B cell (primary cell): ENCODE data around the gene KIF20B. TPM values are rescaled to one million over a fixed set of nuclear protein-coding genes. Genes with fewer than 3 reads are reported as not detected.

Experiments
- ATAC-seq: fragments of 200-7000 bp; cut with Tn5 transposase; one replicate; pipeline ENCODE4 v1.10.0; 2021; ENCODE audit warnings: low read depth, mild to moderate bottlenecking, moderate number of reproducible peaks, moderate library complexity
- CTCF ChIA-PET: fragments of 350-600 bp; sonication (Branson Sonifier 250); formaldehyde crosslinking; loops from one replicate; lab custom pipeline; 2021; ENCODE audit warnings: antibody characterized with exemption, inconsistent platforms; lab: Charles Lee
- POLR2A ChIA-PET: fragments of 350-600 bp; sonication (Branson Sonifier 250); formaldehyde crosslinking; loops from one replicate; lab custom pipeline; 2021; ENCODE audit warnings: antibody characterized with exemption; lab: Charles Lee
- DNase-seq: peaks from one replicate; pipeline ENCODE4 v3.0.0; 2013
- H2AFZ ChIP-seq: 2 replicates; pipeline ENCODE4 v1.6.1; 2012; ENCODE audit warnings: mild to moderate bottlenecking, low read depth, low read length; ENCODE audit not compliant: insufficient read depth, poor library complexity, severe bottlenecking
- H3K27ac ChIP-seq, 2 donors: 1 replicate in 1 of 2; 2 replicates in 1 of 2; pipeline ENCODE4 v1.5.1; 2012 to 2013; ENCODE audit warnings: low read length in 2 of 2, mild to moderate bottlenecking in 2 of 2, moderate library complexity in 1 of 2
- H3K27me3 ChIP-seq, 4 experiments: fragments of 200-600 bp in 1 of 4; sonication (generic) in 1 of 4; replicated peaks in 1 of 4; 1 replicate in 2 of 4; 2 replicates in 2 of 4; pipeline versions ENCODE4 v1.6.1 to v1.7.0; 2013 to 2016; ENCODE audit warnings: low read length in 3 of 4, mild to moderate bottlenecking in 2 of 4, mixed read lengths in 1 of 4, moderate library complexity in 1 of 4; ENCODE audit not compliant: insufficient read depth in 4 of 4, control insufficient read depth in 3 of 4; ENCODE audit errors: control extremely low read depth in 1 of 4
- H3K36me3 ChIP-seq, 2 experiments: replicated peaks in 1 of 2; 1 replicate in 1 of 2; 2 replicates in 1 of 2; pipeline versions ENCODE4 v1.6.1 to v1.7.1; 2013; ENCODE audit warnings: low read length in 1 of 2; ENCODE audit not compliant: insufficient read depth in 2 of 2, control insufficient read depth in 1 of 2; ENCODE audit errors: control extremely low read depth in 1 of 2, extremely low read depth in 1 of 2
- H3K4me1 ChIP-seq, 2 donors: fragments of 200-600 bp in 1 of 2; sonication (generic) in 1 of 2; 1 replicate in 1 of 2; 2 replicates in 1 of 2; pipeline versions ENCODE4 v1.5.1 to v1.6.1; 2013 to 2017; ENCODE audit warnings: low read length in 2 of 2; ENCODE audit not compliant: control insufficient read depth in 2 of 2, insufficient read depth in 2 of 2
- H3K4me2 ChIP-seq: replicated peaks from 2 replicates; pipeline ENCODE3; 2012; ENCODE audit warnings: mild to moderate bottlenecking, low read depth, low read length; ENCODE audit not compliant: poor library complexity, severe bottlenecking
- H3K4me3 ChIP-seq, 5 experiments: fragments of 200-600 bp in 1 of 5; sonication (generic) in 1 of 5; 1 replicate in 3 of 5; 2 replicates in 2 of 5; pipeline versions ENCODE4 v1.5.1 to v1.7.0; 2011 to 2016; ENCODE audit warnings: low read length in 4 of 5, mild to moderate bottlenecking in 4 of 5, low read depth in 2 of 5, control low read depth in 1 of 5, moderate library complexity in 1 of 5; ENCODE audit not compliant: insufficient read depth in 1 of 5; ENCODE audit errors: control extremely low read depth in 1 of 5, extremely low read depth in 1 of 5
- H3K79me2 ChIP-seq: fragments of 200-600 bp; sonication (generic); one replicate; pipeline ENCODE4 v1.6.0; 2016; ENCODE audit warnings: low read length; ENCODE audit not compliant: control insufficient read depth, insufficient read depth
- H3K9ac ChIP-seq: fragments of 200-600 bp; sonication (generic); 2 replicates; pipeline ENCODE4 v1.6.1; 2017; ENCODE audit warnings: mild to moderate bottlenecking, low read length, moderate library complexity
- H3K9me3 ChIP-seq, 3 donors: one replicate each; pipeline versions ENCODE4 v1.6.1 to v1.7.1; 2013; ENCODE audit warnings: low read length in 2 of 3; ENCODE audit not compliant: control insufficient read depth in 2 of 3, insufficient read depth in 1 of 3; ENCODE audit errors: control extremely low read depth in 1 of 3
- H4K20me1 ChIP-seq: 2 replicates; pipeline ENCODE4 v1.6.0; 2012; ENCODE audit warnings: mild to moderate bottlenecking, low read length; ENCODE audit not compliant: insufficient read depth, control insufficient read depth, poor library complexity, severe bottlenecking
- H3K27ac Mint-ChIP-seq: one replicate; pipeline ENCODE4 v1.8.0; 2021; ENCODE audit warnings: mixed read lengths
- H3K27me3 Mint-ChIP-seq: one replicate; pipeline ENCODE4 v1.8.0; 2021; ENCODE audit warnings: mixed read lengths
- H3K4me1 Mint-ChIP-seq: one replicate; pipeline ENCODE4 v1.8.0; 2021; ENCODE audit warnings: mixed read lengths
- H3K4me3 Mint-ChIP-seq: one replicate; pipeline ENCODE4 v1.8.0; 2021; ENCODE audit warnings: mixed read lengths
- H3K9me3 Mint-ChIP-seq: one replicate; pipeline ENCODE4 v1.8.0; 2022; ENCODE audit warnings: mixed read lengths; ENCODE audit not compliant: insufficient read depth
- EZH2 ChIP-seq: IDR thresholded peaks from 2 replicates; pipeline ENCODE4 v1.6.1; 2012; ENCODE audit warnings: borderline replicate concordance, low read depth, mild to moderate bottlenecking, moderate library complexity, low read length; ENCODE audit not compliant: insufficient read depth, poor library complexity, severe bottlenecking
- WGBS: methylation state at CpG from one replicate; pipeline ENCODE4 v1.1.5; 2013; ENCODE audit warnings: missing lambda C conversion rate; ENCODE audit not compliant: insufficient coverage; 5-methylcytosine and 5-hydroxymethylcytosine counted together
- intact Hi-C: fragments of 100-400 bp; cut with micrococcal nuclease; formaldehyde crosslinking; loops from one replicate; pipeline ENCODE4 v1.10.0; 2022
- polyA plus RNA-seq: library from polyadenylated mRNA; depleted of rRNA; stranded (reverse); fragments of >200 nt; gene quantifications from 2 replicates; pipeline ENCODE4 v1.2.3, GENCODE V29; 2012
- total RNA-seq, 2 donors: library from RNA; stranded (reverse); fragments of 120-200 nt in 1 of 2; gene quantifications; 1 replicate in 1 of 2; 2 replicates in 1 of 2; pipeline versions ENCODE4 v1.2.3 to v1.2.4, GENCODE V29; 2013 to 2022
- TF ChIP-seq, protein P1 (sequence below): fragments of 200-600 bp; IDR thresholded peaks from one replicate; pipeline ENCODE4 v1.8.0; 2022; ENCODE audit warnings: antibody characterized with exemption, mild to moderate bottlenecking

The KIF20B gene
- total and polyA plus RNA-seq, 2 donors (not counting 1 experiment from before 2014, with no cell fraction given) = 1.6 to 24.6 TPM

- WGBS = 71% methylated on average over 1 of the region's 2 CpGs
- Mint-ChIP-seq H3K4me1 (no peaks in the 10 kb centered on the region), H3K27ac (no peak overlapping the region), H3K4me3 (no peak overlapping the region), H3K27me3 (peaks cover 11% of the 10 kb centered on the region), H3K9me3 (no peaks in the 10 kb centered on the region)
- Histone ChIP-seq H2AFZ (peak overlapping the region; percentile 3), H3K9me3 (no peaks in the 10 kb centered on the region), H3K36me3 (no peaks in the 10 kb centered on the region), H3K4me3 (no peak overlapping the region), H3K27me3 (no peaks in the 10 kb centered on the region), H3K4me2 (no peak overlapping the region), H3K4me1 (no peaks in the 10 kb centered on the region), H3K9ac (no peak overlapping the region), H3K79me2 (no peaks in the 10 kb centered on the region), H3K27ac (no peak overlapping the region), H4K20me1 (no peaks in the 10 kb centered on the region)
- TF ChIP-seq, protein P1, sequence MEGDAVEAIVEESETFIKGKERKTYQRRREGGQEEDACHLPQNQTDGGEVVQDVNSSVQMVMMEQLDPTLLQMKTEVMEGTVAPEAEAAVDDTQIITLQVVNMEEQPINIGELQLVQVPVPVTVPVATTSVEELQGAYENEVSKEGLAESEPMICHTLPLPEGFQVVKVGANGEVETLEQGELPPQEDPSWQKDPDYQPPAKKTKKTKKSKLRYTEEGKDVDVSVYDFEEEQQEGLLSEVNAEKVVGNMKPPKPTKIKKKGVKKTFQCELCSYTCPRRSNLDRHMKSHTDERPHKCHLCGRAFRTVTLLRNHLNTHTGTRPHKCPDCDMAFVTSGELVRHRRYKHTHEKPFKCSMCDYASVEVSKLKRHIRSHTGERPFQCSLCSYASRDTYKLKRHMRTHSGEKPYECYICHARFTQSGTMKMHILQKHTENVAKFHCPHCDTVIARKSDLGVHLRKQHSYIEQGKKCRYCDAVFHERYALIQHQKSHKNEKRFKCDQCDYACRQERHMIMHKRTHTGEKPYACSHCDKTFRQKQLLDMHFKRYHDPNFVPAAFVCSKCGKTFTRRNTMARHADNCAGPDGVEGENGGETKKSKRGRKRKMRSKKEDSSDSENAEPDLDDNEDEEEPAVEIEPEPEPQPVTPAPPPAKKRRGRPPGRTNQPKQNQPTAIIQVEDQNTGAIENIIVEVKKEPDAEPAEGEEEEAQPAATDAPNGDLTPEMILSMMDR = no peak
- TF ChIP-seq EZH2 = no peak
- intact Hi-C loops = no loop called here
- ATAC-seq (no peak), DNase-seq (no peak)
- ChIA-PET CTCF (interaction anchor here (1.2 kb wide), 1 partner anchor 11 kb away, joined by 3 read pairs; no protein-coding TSS in a partner anchor), POLR2A (no interaction called here)
Measured at GRCh38 chr10:89805599-89806013, 104.2 kb downstream of the KIF20B start.

DNA sequence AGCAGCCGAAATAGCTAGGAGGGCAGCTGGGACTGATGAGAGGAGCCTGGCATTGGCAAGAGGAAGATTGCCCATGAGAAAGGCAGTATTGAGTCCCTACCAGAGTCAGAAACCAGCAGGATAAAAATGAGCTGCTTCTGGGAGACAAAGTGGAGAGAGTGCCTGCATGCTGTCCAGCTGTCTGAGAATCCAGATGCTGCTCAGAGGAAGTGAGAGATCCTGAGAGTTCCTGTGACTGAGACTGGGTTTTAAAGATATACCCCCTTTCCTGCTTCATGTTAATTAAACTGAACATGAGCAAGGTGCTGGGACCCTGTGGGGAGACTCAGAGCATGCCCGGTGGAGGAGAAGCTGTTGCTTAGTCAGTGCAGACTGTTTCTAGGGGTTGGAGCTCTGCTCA lies 107.5 kb downstream of the KIF20B start:
- H3K4me3 ChIP-seq = no peak overlapping the region
- no peaks in the 10 kb centered on the region for H3K27me3 ChIP-seq
- no peaks in the 10 kb centered on the region for H3K36me3 ChIP-seq
- no peaks in the 10 kb centered on the region for H3K9me3 ChIP-seq
- WGBS = 50% methylated on average over 2 of the region's 2 CpGs
- no peaks in the 10 kb centered on the region for H3K4me1 Mint-ChIP-seq
- TF ChIP-seq, protein P1 = no peak
- TF ChIP-seq EZH2 = no peak
- no peaks in the 10 kb centered on the region for H3K4me1 ChIP-seq
- intact Hi-C loops = no loop called here
- DNase-seq = no peak
- no peak overlapping the region for H3K4me2 ChIP-seq
- H3K9me3 Mint-ChIP-seq = no peaks in the 10 kb centered on the region
- H3K9ac ChIP-seq = no peak overlapping the region
- H3K4me3 Mint-ChIP-seq = no peak overlapping the region
- H2AFZ ChIP-seq = no peak overlapping the region
- POLR2A ChIA-PET = no interaction called here
- H4K20me1 ChIP-seq = no peaks in the 10 kb centered on the region
- H3K27me3 Mint-ChIP-seq = peaks cover 3% of the 10 kb centered on the region
- ATAC-seq = no peak
- no peaks in the 10 kb centered on the region for H3K79me2 ChIP-seq
- no peak overlapping the region for H3K27ac Mint-ChIP-seq
- CTCF ChIA-PET = no interaction called here
- no peak overlapping the region for H3K27ac ChIP-seq
